K562 (cell line): ENCODE data around the gene MTA2. TPM values are rescaled to one million over a fixed set of nuclear protein-coding genes. Genes with fewer than 3 reads are reported as not detected.
A peak's percentile ranks its signal among the peaks of the same experiment; 100 is the strongest.

Source experiments
- ETS2 ChIP-seq: IDR thresholded peaks from 2 replicates; pipeline ENCODE4 v1.6.1; 2016; ENCODE audit warnings: borderline replicate concordance, missing genetic modification characterization, mild to moderate bottlenecking, moderate library complexity, missing compliant biosample characterization; ENCODE audit not compliant: poor library complexity, severe bottlenecking
- FOXA1 ChIP-seq: fragments of 450-650 bp; IDR thresholded peaks from 2 replicates; pipeline ENCODE4 v1.6.1; 2016; ENCODE audit warnings: mild to moderate bottlenecking, borderline replicate concordance
- KDM4B ChIP-seq, 2 experiments: fragments of 450-650 bp in 1 of 2; sonication (generic) in 1 of 2; IDR thresholded peaks; 2 replicates each; pipeline ENCODE4 v1.6.1; 2016 to 2017; ENCODE audit warnings: borderline replicate concordance in 2 of 2, antibody characterized with exemption in 1 of 2, low read depth in 1 of 2, mild to moderate bottlenecking in 1 of 2
- LCOR ChIP-seq: sonication (generic); formaldehyde crosslinking; IDR thresholded peaks from 2 replicates; pipeline ENCODE4 v1.8.0; 2022; ENCODE audit warnings: mild to moderate bottlenecking, missing genetic modification reagents
- MAFF ChIP-seq: IDR thresholded peaks from 2 replicates; pipeline ENCODE4 v1.6.1; 2012; ENCODE audit warnings: low read length, improper control_type of control experiment
- MCM3 ChIP-seq: fragments of 450-650 bp; IDR thresholded peaks from 2 replicates; pipeline ENCODE4 v1.6.1; 2016
- MEF2D ChIP-seq: conservative IDR thresholded peaks from 2 replicates; pipeline ENCODE4 v1.6.1; 2016; ENCODE audit warnings: low read depth, missing genetic modification characterization, missing compliant biosample characterization
- RBFOX2 ChIP-seq: fragments of 200-400 bp; formaldehyde crosslinking; IDR thresholded peaks from 2 replicates; pipeline ENCODE4 v1.6.1; 2017; ENCODE audit warnings: low read depth, mild to moderate bottlenecking, low read length, moderate library complexity
- ZNF146 ChIP-seq: IDR thresholded peaks from one replicate; pipeline ENCODE4 v1.6.1; 2018; ENCODE audit warnings: missing compliant biosample characterization; ENCODE audit not compliant: unreplicated experiment
- ZNF778 ChIP-seq: fragments of 450-650 bp; formaldehyde crosslinking; IDR thresholded peaks from 2 replicates; pipeline ENCODE4 v1.4.0; 2020; ENCODE audit warnings: mild to moderate bottlenecking, moderate library complexity
- polyA plus RNA-seq, 8 experiments: library from polyadenylated mRNA; depleted of rRNA in 4 of 8; stranded (reverse) in 5 of 8; unstranded in 3 of 8; fragments of >200 nt; fragmentation: Nextera tagmentation in 2 of 8; fragmentation: Illumina TruSeq in 1 of 8; extraction: Ambion mirVana in 2 of 8; extraction: Trizol in 1 of 8; gene quantifications; 2 replicates each; pipeline versions ENCODE4 v1.2.1 to v1.2.3, GENCODE V29; 2011 to 2014; ENCODE audit warnings: inconsistent platforms in 1 of 8, missing spikeins in 1 of 8
- total RNA-seq, 7 experiments: library from RNA; depleted of rRNA in 6 of 7; stranded (reverse); fragments of >200 nt in 6 of 7; fragmentation: Illumina TruSeq in 2 of 7; extraction: Trizol in 2 of 7; gene quantifications; 2 replicates each; pipeline versions ENCODE4 v1.2.1 to v1.2.3, GENCODE V29; 2011 to 2021; ENCODE audit warnings: low replicate concordance in 1 of 7
- TF ChIP-seq, protein P1 (sequence below): fragments of 450-650 bp; formaldehyde crosslinking; IDR thresholded peaks from 2 replicates; pipeline ENCODE4 v1.4.0; 2022; ENCODE audit warnings: missing genetic modification characterization
- TF ChIP-seq, protein P2 (sequence below): fragments of 450-650 bp; formaldehyde crosslinking; IDR thresholded peaks from 2 replicates; pipeline ENCODE4 v1.4.0; 2020; ENCODE audit warnings: mild to moderate bottlenecking, moderate library complexity
- TF ChIP-seq, protein P3 (sequence below): sonication (generic); formaldehyde crosslinking; IDR thresholded peaks from 2 replicates; pipeline ENCODE4 v1.8.1; 2023; ENCODE audit warnings: mild to moderate bottlenecking, missing genetic modification reagents, moderate library complexity
- TF ChIP-seq, protein P4 (sequence below), 2 experiments: fragments of 450-650 bp; IDR thresholded peaks; 2 replicates each; pipeline ENCODE4 v1.6.1; 2018; ENCODE audit warnings: mild to moderate bottlenecking in 2 of 2, low read depth in 1 of 2; ENCODE audit not compliant: partially characterized antibody in 2 of 2
- TF ChIP-seq, protein P5 (sequence below): fragments of 450-650 bp; IDR thresholded peaks from 2 replicates; pipeline ENCODE4 v1.6.1; 2018; ENCODE audit not compliant: partially characterized antibody

Gene MTA2
- total and polyA plus RNA-seq, 9 of the 15 experiments (the other 6 are each of a cell fraction or from before 2014, with no cell fraction given), result 6.2 to 220 (median 172) TPM

DNA sequence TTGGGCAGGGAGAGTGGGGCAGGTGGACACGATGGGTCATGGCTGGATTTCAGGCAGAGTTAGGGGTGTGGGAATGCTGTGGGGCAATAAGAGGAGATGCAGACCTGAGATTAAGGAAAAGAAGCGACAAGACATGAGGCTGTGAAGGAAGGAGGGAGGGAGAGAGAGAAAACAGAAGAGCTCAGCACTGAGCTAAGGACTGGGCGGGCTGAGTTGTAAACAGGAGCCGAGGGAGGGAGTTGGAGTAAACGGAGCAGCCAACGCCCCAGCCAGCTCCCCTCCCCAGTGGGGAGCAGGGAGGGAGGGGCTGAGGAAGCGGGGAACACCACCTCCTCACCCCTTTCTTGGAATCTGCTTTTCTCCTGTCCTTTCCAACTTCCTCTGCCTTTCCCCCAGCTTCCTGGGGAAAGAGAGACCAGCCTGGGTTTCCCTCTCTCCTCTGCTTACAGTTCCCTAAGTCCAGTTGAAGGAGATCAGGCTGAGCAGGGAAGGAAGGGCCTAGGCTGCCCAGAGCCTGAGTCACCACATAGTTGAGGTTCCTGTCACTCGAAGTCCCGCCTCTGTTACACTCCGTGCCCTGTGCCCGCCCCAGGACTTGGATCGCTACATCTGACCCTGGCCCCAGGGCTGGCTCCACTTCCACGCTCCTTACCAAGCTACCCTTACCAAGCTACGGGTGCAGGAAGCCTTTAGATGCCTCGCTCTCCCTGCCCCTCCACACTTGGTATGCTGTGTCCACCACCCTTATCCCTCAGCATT, 48.4 kb downstream of the MTA2 start (continued):
- TF ChIP-seq, protein P1, sequence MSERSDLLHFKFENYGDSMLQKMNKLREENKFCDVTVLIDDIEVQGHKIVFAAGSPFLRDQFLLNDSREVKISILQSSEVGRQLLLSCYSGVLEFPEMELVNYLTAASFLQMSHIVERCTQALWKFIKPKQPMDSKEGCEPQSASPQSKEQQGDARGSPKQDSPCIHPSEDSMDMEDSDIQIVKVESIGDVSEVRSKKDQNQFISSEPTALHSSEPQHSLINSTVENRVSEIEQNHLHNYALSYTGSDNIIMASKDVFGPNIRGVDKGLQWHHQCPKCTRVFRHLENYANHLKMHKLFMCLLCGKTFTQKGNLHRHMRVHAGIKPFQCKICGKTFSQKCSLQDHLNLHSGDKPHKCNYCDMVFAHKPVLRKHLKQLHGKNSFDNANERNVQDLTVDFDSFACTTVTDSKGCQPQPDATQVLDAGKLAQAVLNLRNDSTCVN, result peak; percentile 58; the same call in 1 of the 2 replicates
- TF ChIP-seq MAFF (no peak), LCOR (CRISPR knock-in tag) (no peak), RBFOX2 (peak; percentile 39; the same call in 1 of the 2 replicates), MEF2D (tag) (no peak; the same call in 1 of the 2 replicates), ZNF778 (no peak), FOXA1 (no peak), KDM4B (IDR thresholded peaks at IDR 0.05; ENCODE audit: borderline replicate concordance in 2 of 2, low read depth in 1 of 2) (peak in 1 of 2 experiments; percentile 67; a peak in 1 of 4 replicates), ZNF146 (CRISPR knock-in tag) (no peak), ETS2 (no peak), MCM3 (no peak)
- TF ChIP-seq, protein P2, sequence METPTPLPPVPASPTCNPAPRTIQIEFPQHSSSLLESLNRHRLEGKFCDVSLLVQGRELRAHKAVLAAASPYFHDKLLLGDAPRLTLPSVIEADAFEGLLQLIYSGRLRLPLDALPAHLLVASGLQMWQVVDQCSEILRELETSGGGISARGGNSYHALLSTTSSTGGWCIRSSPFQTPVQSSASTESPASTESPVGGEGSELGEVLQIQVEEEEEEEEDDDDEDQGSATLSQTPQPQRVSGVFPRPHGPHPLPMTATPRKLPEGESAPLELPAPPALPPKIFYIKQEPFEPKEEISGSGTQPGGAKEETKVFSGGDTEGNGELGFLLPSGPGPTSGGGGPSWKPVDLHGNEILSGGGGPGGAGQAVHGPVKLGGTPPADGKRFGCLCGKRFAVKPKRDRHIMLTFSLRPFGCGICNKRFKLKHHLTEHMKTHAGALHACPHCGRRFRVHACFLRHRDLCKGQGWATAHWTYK (CRISPR knock-in tag), result no peak
- TF ChIP-seq, protein P3, sequence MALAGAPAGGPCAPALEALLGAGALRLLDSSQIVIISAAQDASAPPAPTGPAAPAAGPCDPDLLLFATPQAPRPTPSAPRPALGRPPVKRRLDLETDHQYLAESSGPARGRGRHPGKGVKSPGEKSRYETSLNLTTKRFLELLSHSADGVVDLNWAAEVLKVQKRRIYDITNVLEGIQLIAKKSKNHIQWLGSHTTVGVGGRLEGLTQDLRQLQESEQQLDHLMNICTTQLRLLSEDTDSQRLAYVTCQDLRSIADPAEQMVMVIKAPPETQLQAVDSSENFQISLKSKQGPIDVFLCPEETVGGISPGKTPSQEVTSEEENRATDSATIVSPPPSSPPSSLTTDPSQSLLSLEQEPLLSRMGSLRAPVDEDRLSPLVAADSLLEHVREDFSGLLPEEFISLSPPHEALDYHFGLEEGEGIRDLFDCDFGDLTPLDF (CRISPR knock-in tag), result no peak
- TF ChIP-seq, protein P4, sequence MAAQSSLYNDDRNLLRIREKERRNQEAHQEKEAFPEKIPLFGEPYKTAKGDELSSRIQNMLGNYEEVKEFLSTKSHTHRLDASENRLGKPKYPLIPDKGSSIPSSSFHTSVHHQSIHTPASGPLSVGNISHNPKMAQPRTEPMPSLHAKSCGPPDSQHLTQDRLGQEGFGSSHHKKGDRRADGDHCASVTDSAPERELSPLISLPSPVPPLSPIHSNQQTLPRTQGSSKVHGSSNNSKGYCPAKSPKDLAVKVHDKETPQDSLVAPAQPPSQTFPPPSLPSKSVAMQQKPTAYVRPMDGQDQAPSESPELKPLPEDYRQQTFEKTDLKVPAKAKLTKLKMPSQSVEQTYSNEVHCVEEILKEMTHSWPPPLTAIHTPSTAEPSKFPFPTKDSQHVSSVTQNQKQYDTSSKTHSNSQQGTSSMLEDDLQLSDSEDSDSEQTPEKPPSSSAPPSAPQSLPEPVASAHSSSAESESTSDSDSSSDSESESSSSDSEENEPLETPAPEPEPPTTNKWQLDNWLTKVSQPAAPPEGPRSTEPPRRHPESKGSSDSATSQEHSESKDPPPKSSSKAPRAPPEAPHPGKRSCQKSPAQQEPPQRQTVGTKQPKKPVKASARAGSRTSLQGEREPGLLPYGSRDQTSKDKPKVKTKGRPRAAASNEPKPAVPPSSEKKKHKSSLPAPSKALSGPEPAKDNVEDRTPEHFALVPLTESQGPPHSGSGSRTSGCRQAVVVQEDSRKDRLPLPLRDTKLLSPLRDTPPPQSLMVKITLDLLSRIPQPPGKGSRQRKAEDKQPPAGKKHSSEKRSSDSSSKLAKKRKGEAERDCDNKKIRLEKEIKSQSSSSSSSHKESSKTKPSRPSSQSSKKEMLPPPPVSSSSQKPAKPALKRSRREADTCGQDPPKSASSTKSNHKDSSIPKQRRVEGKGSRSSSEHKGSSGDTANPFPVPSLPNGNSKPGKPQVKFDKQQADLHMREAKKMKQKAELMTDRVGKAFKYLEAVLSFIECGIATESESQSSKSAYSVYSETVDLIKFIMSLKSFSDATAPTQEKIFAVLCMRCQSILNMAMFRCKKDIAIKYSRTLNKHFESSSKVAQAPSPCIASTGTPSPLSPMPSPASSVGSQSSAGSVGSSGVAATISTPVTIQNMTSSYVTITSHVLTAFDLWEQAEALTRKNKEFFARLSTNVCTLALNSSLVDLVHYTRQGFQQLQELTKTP (IDR thresholded peaks at IDR 0.05; ENCODE audit: low read depth in 1 of 2, partially characterized antibody in 2 of 2), result peak in 1 of 2 experiments; percentile 87
- TF ChIP-seq, protein P5, sequence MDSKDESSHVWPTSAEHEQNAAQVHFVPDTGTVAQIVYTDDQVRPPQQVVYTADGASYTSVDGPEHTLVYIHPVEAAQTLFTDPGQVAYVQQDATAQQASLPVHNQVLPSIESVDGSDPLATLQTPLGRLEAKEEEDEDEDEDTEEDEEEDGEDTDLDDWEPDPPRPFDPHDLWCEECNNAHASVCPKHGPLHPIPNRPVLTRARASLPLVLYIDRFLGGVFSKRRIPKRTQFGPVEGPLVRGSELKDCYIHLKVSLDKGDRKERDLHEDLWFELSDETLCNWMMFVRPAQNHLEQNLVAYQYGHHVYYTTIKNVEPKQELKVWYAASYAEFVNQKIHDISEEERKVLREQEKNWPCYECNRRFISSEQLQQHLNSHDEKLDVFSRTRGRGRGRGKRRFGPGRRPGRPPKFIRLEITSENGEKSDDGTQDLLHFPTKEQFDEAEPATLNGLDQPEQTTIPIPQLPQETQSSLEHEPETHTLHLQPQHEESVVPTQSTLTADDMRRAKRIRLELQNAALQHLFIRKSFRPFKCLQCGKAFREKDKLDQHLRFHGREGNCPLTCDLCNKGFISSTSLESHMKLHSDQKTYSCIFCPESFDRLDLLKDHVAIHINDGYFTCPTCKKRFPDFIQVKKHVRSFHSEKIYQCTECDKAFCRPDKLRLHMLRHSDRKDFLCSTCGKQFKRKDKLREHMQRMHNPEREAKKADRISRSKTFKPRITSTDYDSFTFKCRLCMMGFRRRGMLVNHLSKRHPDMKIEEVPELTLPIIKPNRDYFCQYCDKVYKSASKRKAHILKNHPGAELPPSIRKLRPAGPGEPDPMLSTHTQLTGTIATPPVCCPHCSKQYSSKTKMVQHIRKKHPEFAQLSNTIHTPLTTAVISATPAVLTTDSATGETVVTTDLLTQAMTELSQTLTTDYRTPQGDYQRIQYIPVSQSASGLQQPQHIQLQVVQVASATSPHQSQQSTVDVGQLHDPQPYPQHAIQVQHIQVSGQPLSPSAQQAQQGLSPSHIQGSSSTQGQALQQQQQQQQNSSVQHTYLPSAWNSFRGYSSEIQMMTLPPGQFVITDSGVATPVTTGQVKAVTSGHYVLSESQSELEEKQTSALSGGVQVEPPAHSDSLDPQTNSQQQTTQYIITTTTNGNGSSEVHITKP, result no peak
